Left ventricle myocardium superior (tissue), 1 donor: ENCODE data around the gene PTPN2. TPM values are rescaled to one million over a fixed set of nuclear protein-coding genes. Genes with fewer than 3 reads are reported as not detected.
"Not testable (repeated sequence)": the region's sequence is repeated elsewhere in the genome, so short reads cannot be mapped to it uniquely, and the experiment has no call there.

Experiments
- ATAC-seq: fragments of 200-7000 bp; cut with Tn5 transposase; one replicate; pipeline ENCODE4 v1.9.1; 2020; ENCODE audit warnings: mild to moderate bottlenecking, moderate library complexity
- DNase-seq: peaks from one replicate; pipeline ENCODE4 v3.0.0-alpha.2; 2020
- intact Hi-C: fragments of 100-400 bp; cut with micrococcal nuclease; formaldehyde crosslinking; loops from one replicate; pipeline ENCODE4 v1.11.0; 2022
- total RNA-seq: library from RNA; stranded (reverse); fragmentation: NEBNext Ultra II Directional; extraction: Animal tissue kit (Norgen Biotek cat#: 25700); gene quantifications from one replicate; pipeline ENCODE4 v1.2.1, GENCODE V29; 2021
- donor health status: DM: no; HTN: yes; CAD: no; lungs with severe emphysema.

PTPN2 gene
- total RNA-seq, 1 donor from 2014 or later, result 11.7 TPM

GRCh38 chr18:12896784-12897333, 12.8 kb upstream of the PTPN2 start:
- DNase-seq, intact Hi-C loops, ATAC-seq: not testable (repeated sequence)

GRCh38 chr18:12895626-12896025, 11.6 kb upstream of the PTPN2 start:
- DNase-seq, result no peak
- intact Hi-C loops, result no loop called here
- no peak for ATAC-seq

- no peak for ATAC-seq
These were observed 11.0 kb upstream of the PTPN2 start for GRCh38 chr18:12895014-12895413.

GRCh38 chr18:12891561-12891960, 7.5 kb upstream of the PTPN2 start:
- intact Hi-C loops, result no loop called here

More at GRCh38 chr18:12895014-12895413, 11.0 kb upstream of the PTPN2 start:
- no peak for DNase-seq
- intact Hi-C loops, result no loop called here

GRCh38 chr18:12890964-12891363, 6.9 kb upstream of the PTPN2 start:
- ATAC-seq, result no peak
- intact Hi-C loops, result no loop called here

More at GRCh38 chr18:12891561-12891960, 7.5 kb upstream of the PTPN2 start:
- ATAC-seq, result no peak
- DNase-seq, result no peak

GRCh38 chr18:12886498-12887126, 2.6 kb upstream of the PTPN2 start:
- ATAC-seq, result no peak
- intact Hi-C loops, result loop anchor here (10.0 kb wide), 1 partner anchor 58 kb away; the partner anchor contains the start of gene SEH1L
- no peak for DNase-seq

More at GRCh38 chr18:12890964-12891363, 6.9 kb upstream of the PTPN2 start:
- no peak for DNase-seq

GRCh38 chr18:12885500-12885899, 1.5 kb upstream of the PTPN2 start:
- DNase-seq (no peak), ATAC-seq (no peak)
- intact Hi-C loops, result loop anchor here (10.0 kb wide), 1 partner anchor 59 kb away; the partner anchor contains the start of gene SEH1L

GRCh38 chr18:12884406-12885323, 628 bp upstream of the PTPN2 start:
- no peak for DNase-seq
- intact Hi-C loops, result loop anchor here (10.0 kb wide), 1 partner anchor 60 kb away; the partner anchor contains the start of gene SEH1L
- ATAC-seq, result no peak

GRCh38 chr18:12883372-12883683, 709 bp downstream of the PTPN2 start:
- intact Hi-C loops, result loop anchor here (10.0 kb wide), 1 partner anchor 61 kb away; the partner anchor contains the start of gene SEH1L
- no peak for DNase-seq

GRCh38 chr18:12882453-12883371, 1.3 kb downstream of the PTPN2 start:
- ATAC-seq (no peak), DNase-seq (no peak)
- intact Hi-C loops, result loop anchor here (10.0 kb wide), 1 partner anchor 62 kb away; the partner anchor contains the start of gene SEH1L

More at GRCh38 chr18:12883372-12883683, 709 bp downstream of the PTPN2 start:
- ATAC-seq, result peak; percentile 75

- ATAC-seq (no peak), DNase-seq (no peak)
- intact Hi-C loops, result loop anchor here (10.0 kb wide), 1 partner anchor 64 kb away; the partner anchor contains the start of gene SEH1L
These were observed 3.5 kb downstream of the PTPN2 start for GRCh38 chr18:12880541-12880910.

- DNase-seq, result no peak
- no peak for ATAC-seq
- intact Hi-C loops, result loop anchor here (10.0 kb wide), 1 partner anchor 65 kb away; the partner anchor contains the start of gene SEH1L
These were observed 4.0 kb downstream of the PTPN2 start for GRCh38 chr18:12879840-12880540.

GRCh38 chr18:12874992-12875391, 9.0 kb downstream of the PTPN2 start:
- DNase-seq, intact Hi-C loops, ATAC-seq: not testable (repeated sequence)

- ATAC-seq, DNase-seq: not testable (repeated sequence)
These were observed 10.0 kb downstream of the PTPN2 start for GRCh38 chr18:12873961-12874567.

GRCh38 chr18:12872408-12872807, 11.6 kb downstream of the PTPN2 start:
- intact Hi-C loops, result no loop called here
- no peak for DNase-seq
- ATAC-seq, result no peak

More at GRCh38 chr18:12873961-12874567, 10.0 kb downstream of the PTPN2 start:
- intact Hi-C loops, result not testable (repeated sequence)

GRCh38 chr18:12868576-12868975, 15.5 kb downstream of the PTPN2 start:
- ATAC-seq (no peak), DNase-seq (no peak)
- intact Hi-C loops, result no loop called here

- no peak for ATAC-seq
- no peak for DNase-seq
- intact Hi-C loops, result no loop called here
These were observed 16.5 kb downstream of the PTPN2 start for GRCh38 chr18:12867441-12868123.
